ENCODE data around the gene FAM9C. TPM values are rescaled to one million over a fixed set of nuclear protein-coding genes. Genes with fewer than 3 reads are reported as not detected.

Gene FAM9C
- total RNA-seq, 1 donor from 2014 or later: not detected

DNA sequence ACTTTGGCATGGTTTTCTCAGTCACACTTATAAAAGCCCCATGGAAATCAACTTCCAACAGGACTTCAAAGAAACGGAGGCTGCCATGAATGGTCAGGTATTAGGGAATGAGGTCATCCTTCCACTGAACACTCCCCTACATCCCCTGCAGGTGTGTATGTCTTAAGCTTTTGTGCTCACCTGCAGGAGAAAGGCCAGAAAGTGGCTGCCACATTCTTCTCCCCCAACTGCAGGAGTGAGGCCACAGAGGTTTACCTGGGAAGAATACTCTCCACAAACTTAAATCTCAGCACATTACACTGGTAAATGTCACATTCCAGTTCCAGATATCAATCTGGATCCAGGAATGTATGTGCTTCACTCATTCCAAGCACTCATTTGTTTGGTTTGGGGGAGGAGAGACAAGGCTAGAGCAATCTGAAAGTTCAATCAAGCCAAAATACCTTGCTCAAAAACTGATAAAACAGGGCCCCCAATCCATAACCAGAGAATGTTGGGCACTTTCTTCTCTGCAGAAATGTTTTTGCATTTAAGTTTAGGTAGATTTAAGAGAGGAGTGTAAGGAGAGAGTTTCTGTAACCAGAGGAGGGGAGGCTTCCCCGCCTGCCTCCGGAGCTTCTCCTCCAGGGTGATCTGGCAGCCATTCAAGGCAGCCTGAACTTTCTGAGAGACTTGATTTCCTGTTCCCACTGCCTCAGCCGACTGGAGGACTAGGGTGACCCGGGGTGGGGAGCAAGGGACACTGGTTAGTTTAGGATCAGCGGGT, 15.4 kb downstream of the FAM9C start:
- TF ChIP-seq, protein P1, sequence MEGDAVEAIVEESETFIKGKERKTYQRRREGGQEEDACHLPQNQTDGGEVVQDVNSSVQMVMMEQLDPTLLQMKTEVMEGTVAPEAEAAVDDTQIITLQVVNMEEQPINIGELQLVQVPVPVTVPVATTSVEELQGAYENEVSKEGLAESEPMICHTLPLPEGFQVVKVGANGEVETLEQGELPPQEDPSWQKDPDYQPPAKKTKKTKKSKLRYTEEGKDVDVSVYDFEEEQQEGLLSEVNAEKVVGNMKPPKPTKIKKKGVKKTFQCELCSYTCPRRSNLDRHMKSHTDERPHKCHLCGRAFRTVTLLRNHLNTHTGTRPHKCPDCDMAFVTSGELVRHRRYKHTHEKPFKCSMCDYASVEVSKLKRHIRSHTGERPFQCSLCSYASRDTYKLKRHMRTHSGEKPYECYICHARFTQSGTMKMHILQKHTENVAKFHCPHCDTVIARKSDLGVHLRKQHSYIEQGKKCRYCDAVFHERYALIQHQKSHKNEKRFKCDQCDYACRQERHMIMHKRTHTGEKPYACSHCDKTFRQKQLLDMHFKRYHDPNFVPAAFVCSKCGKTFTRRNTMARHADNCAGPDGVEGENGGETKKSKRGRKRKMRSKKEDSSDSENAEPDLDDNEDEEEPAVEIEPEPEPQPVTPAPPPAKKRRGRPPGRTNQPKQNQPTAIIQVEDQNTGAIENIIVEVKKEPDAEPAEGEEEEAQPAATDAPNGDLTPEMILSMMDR (IDR thresholded peaks at IDR 0.05): no peak
- no peaks in the 10 kb centered on the region for H3K27me3 ChIP-seq (ENCODE audit: low read depth)
- intact Hi-C loops (cut with DNase I): no loop called here
- no peak overlapping the region for H3K4me3 ChIP-seq
- DNase-seq (no peak), ATAC-seq (peak; percentile 29 to 61)
- peaks cover 15% of the 10 kb centered on the region for H3K4me1 ChIP-seq
- H3K9me3 ChIP-seq: no peaks in the 10 kb centered on the region
- H3K27ac ChIP-seq: peak overlapping the region; percentile 73
- H3K36me3 ChIP-seq: no peaks in the 10 kb centered on the region

DNA sequence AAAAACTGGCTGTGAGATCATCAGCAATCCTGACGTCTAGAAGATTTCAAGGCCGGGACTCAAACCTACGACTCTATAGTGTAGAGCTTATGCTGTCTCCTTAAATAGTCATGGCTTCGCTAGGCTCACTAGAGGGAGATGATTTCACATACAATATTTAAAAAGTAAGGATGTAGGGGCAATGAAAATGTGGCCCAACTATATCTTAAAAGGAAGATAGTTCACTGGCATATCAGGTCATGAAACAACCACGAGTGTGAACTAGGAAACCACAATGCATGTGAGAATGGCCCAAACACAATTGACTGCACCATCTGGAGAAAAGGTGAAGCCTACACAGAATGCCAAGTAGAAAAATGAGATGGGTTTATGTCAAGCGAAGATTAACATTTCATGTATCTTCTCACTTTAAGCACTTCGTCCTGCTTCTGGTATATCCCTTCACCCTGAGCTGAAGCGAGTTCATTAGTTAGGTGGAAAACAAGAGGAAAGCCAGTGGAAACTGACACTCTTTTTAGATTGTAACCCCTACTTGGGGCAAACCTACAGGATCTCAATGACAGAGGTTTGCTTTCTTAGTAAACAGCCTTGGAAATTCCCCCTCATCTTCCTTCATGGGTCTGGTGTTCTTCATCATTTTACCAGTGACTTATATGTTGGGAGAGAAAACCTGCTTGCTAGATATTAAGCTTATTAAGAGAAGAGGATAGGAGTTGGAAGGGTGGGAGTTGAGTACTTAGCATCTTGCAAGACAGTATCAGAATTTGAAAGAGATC, 17.4 kb downstream of the FAM9C start:
- Histone ChIP-seq H3K4me1 (peaks cover 15% of the 10 kb centered on the region), H3K27me3 (ENCODE audit: low read depth) (no peaks in the 10 kb centered on the region), H3K4me3 (no peak overlapping the region), H3K27ac (no peak overlapping the region), H3K9me3 (no peaks in the 10 kb centered on the region), H3K36me3 (no peaks in the 10 kb centered on the region)
- intact Hi-C loops (cut with DNase I): no loop called here
- TF ChIP-seq, protein P1 (IDR thresholded peaks at IDR 0.05): no peak
- ATAC-seq (no peak), DNase-seq (no peak)

DNA sequence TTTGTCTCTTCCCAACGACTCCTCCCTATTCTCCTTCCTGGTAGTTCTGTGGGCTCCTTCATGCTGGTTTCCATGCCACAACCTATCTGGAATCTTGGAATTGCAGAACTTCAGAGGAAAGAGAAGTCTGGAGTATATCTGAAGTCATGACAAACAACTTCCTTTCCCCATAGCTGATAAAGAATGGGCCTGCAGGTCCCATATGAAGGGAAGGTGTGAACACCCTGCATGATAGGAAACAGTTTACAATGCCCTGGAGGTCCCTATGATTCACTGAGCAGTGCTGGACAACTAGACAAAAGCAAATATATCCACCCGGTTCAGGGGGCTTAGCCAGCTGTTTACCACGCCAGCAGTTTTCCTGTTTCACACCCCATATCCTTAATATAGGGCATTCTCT, 19.4 kb downstream of the FAM9C start:
- no peaks in the 10 kb centered on the region for H3K27me3 ChIP-seq (ENCODE audit: low read depth)
- TF ChIP-seq, protein P1 (IDR thresholded peaks at IDR 0.05): no peak
- H3K4me3 ChIP-seq: no peak overlapping the region
- DNase-seq: no peak
- no peak for ATAC-seq
- H3K27ac ChIP-seq: no peak overlapping the region
- intact Hi-C loops (cut with DNase I): no loop called here
- H3K9me3 ChIP-seq: no peaks in the 10 kb centered on the region
- H3K4me1 ChIP-seq: peaks cover 15% of the 10 kb centered on the region
- no peaks in the 10 kb centered on the region for H3K36me3 ChIP-seq

DNA sequence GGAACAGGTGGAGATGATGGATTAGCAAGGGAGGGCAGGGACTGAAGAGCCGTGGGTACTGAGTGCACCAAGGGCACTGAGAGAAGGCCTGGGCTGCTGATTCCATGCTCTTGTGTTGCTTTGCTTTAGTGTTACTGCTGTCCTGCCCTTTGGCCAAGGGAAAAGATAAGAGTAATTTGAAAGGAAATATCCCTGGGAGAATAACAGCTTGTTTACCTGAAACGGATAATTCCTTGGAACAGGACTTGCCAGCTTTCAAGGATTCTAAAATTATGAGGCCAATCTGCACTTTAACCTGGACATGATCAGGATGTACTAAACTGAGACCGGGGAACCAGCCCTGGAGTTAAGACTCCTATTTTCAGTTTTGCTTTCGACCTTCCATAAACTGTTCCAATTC, 20.4 kb downstream of the FAM9C start:
- no peaks in the 10 kb centered on the region for H3K9me3 ChIP-seq
- intact Hi-C loops (cut with DNase I): no loop called here
- H3K27me3 ChIP-seq (ENCODE audit: low read depth): no peaks in the 10 kb centered on the region
- no peak for DNase-seq
- H3K27ac ChIP-seq: no peak overlapping the region
- ATAC-seq: no peak
- TF ChIP-seq, protein P1 (IDR thresholded peaks at IDR 0.05): no peak
- H3K4me3 ChIP-seq: no peak overlapping the region
- H3K4me1 ChIP-seq: peaks cover 6% of the 10 kb centered on the region
- no peaks in the 10 kb centered on the region for H3K36me3 ChIP-seq

DNA sequence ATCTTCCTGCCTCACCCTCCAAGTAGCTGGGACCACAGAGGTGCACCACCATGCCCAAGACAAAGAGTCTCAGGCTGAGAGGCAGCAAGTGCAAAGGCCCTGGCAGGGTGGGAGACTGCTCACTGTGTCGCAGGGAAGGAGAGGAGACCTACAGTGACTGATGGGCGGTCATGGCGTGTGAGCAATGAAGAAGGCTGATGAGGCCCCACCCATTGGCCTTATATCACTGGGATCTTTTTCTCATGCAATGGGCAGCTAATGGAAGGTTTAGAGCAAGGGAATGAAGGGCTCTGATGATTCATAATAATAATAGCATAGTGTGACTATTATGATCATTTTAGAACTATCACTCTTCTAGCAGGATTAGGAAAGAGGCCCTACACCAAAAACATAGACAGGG, 20.9 kb downstream of the FAM9C start:
- peaks cover 2% of the 10 kb centered on the region for H3K4me1 ChIP-seq
- no peaks in the 10 kb centered on the region for H3K9me3 ChIP-seq
- ATAC-seq (no peak), DNase-seq (no peak)
- intact Hi-C loops (cut with DNase I): no loop called here
- no peaks in the 10 kb centered on the region for H3K36me3 ChIP-seq
- no peaks in the 10 kb centered on the region for H3K27me3 ChIP-seq (ENCODE audit: low read depth)
- no peak overlapping the region for H3K4me3 ChIP-seq
- H3K27ac ChIP-seq: no peak overlapping the region
- TF ChIP-seq, protein P1 (IDR thresholded peaks at IDR 0.05): no peak

All from lower lobe of right lung (tissue), 2 donors.